Left forelimb (tissue), 1 donor: ENCODE data around the gene IVD.

Experiments used
- DNase-seq: peaks from one replicate; pipeline ENCODE4 v3.0.0-alpha.2; 2018; ENCODE audit warnings: low spot score

Gene IVD

GRCh38 chr15:40377606-40378005, 28.0 kb upstream of the IVD start:
- DNase-seq = no peak

GRCh38 chr15:40379374-40379773, 26.2 kb upstream of the IVD start:
- no peak for DNase-seq

DNA sequence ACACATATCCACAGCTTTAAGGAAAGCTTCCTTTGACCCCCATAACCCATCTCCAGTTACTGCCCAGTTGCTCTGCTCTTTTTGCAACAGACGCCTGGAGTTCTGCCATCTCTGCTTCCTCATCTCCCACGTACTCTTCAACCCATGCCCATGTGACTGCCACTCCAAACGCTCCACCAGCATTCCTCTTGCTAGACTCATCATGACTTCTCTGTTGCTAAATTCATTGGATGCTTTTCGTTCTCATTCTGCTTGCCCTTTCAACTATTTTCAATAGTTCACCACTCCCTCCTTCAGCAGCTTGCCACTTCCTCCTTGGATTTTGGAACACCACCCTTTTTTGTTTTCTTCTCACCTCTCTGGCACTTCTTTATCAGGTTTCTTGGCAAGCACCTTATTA, 25.7 kb upstream of the IVD start:
- no peak for DNase-seq

GRCh38 chr15:40380636-40381035, 25.0 kb upstream of the IVD start:
- no peak for DNase-seq

GRCh38 chr15:40381818-40382529, 23.6 kb upstream of the IVD start:
- DNase-seq = no peak

GRCh38 chr15:40382580-40383456, 22.8 kb upstream of the IVD start, which contains the start of gene KNSTRN:
Gene KNSTRN, plus strand, starts transcription at chr15:40382721. Its CDS starts 115 bp downstream, at chr15:40382836.
- DNase-seq = peak; percentile 87

- DNase-seq = no peak
These were observed 19.1 kb upstream of the IVD start for GRCh38 chr15:40386480-40386879.

DNA sequence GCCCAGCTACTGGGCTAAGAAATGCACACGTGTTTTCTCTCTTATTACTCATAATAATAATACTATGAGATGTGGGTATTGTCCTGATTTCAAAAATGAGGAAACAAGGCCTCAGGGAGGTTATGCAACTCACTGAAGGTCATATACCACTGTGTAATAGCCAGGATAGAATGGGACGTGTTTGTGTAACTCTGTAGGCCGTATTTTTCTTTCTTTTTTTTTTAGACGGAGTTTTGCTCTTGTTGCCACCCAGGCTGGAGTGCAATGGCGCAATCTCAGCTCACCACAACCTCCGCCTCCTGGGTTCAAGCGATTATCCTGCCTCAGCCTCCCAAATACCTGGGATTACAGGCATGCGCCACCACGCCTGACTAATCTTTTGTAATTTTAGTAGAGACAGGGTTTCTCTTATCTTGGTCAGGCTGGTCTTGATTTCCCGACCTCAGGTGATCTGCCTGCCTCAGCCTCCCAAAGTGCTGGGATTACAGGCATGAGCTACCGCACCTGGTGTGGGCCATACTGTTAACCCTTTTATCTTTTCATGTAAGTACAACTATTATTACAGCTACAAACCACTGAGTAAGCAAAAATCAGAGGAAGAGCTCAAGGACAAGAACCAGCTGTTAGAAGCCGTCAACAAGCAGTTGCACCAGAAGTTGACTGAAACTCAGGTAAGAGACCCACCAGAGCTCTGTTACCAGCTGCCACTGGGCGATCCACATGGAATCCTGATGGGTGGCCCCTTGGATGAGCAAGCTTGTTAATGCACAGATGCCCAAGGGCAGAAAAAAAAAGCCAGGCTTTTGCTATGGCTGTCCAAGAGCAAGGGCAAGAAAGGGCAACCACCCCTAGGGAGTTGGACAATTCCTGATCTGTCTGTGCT, 16.4 kb upstream of the IVD start:
- no peak for DNase-seq

GRCh38 chr15:40389824-40390595, 15.6 kb upstream of the IVD start:
- DNase-seq = no peak

GRCh38 chr15:40392986-40393948, 12.3 kb upstream of the IVD start:
- DNase-seq = no peak

DNA sequence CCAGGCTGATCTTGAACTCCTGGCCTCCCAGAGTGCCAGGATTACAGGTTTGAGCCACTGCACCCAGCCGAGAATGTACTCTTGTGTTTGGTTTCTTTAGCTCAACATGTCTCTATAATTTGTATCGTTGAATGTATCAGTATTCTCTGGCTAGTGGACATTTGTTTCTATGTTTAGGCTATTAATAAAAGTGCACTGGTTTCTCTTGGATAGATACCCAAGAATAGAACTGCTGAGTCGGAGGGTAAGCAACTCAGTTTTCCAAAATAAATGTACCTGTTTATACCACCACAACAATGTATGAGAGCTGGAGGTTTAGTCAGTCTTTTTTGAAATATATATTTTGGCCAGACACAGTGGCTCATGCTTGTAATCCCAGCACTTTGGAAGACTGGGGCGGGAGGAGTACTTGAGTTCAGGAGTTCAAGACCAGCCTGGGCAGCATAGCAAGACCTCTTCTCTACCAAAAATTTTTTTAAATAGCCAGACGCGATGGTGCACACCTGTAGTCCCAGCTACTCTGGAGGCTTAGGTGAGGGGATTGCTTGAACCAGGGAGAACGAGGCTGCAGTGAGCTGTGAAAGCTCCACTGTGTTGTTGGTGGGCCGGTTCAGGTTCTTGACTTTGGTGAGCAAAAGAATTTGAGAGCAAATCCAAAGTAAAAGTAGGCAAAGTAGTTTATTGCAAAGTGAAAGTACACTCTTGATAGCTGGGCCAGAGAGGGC, 7.7 kb upstream of the IVD start:
- DNase-seq = no peak

- DNase-seq = no peak
These were observed 7.2 kb upstream of the IVD start for GRCh38 chr15:40398413-40398873.

DNA sequence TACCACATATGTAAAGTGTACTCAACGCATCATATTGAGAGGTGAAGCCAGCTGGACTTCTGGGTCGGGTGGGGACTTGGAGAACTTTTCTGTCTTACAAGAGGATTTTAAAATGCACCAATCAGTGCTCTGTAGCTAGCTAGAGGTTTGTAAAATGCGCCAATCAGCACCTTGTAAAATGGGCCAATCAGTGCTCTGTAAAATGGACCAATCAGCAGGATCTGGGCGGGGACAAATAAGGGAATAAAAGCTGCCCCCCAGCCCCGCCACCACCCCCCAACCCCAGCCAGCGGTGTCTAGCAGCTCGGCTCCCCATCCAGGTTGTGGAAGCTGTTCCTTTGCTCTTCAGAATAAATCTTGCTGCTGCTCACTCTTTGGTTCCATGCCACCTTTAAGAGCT, 6.2 kb upstream of the IVD start:
- DNase-seq = no peak

GRCh38 chr15:40407330-40407990, 1.9 kb downstream of the IVD start:
- no peak for DNase-seq

GRCh38 chr15:40409366-40409765, 3.8 kb downstream of the IVD start:
- DNase-seq = no peak

DNA sequence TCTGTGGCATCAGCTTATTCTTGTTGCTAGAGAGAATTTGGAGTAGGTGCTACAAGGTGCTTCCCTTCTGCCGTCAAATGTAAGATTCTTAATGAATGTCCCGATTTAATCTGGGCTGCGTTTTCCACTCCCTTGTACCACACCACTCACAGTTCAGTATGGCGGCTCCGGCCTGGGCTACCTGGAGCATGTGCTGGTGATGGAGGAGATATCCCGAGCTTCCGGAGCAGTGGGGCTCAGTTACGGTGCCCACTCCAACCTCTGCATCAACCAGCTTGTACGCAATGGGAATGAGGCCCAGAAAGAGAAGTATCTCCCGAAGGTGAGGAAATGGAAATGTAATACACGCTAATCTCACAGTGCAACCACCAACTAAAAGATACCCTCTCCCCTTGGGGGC, 4.9 kb downstream of the IVD start:
- no peak for DNase-seq

GRCh38 chr15:40412095-40412759, 6.6 kb downstream of the IVD start:
- no peak for DNase-seq

- no peak for DNase-seq
These were observed 7.4 kb downstream of the IVD start for GRCh38 chr15:40413036-40413435.
